Panc1 (cell line): ENCODE measurements around the gene CBL. TPM values are rescaled to one million over a fixed set of nuclear protein-coding genes. Genes with fewer than 3 reads are reported as not detected.

Source experiments
- ATAC-seq: fragments of 200-7000 bp; cut with Tn5 transposase; 2 replicates; pipeline ENCODE4 v1.9.1; 2020; ENCODE audit warnings: mild to moderate bottlenecking, moderate library complexity
- Bru-seq: library from RNA; stranded (reverse); fragments of 400-500 nt; gene quantifications from one replicate; lab custom pipeline; 2021; lab: Mats Ljungman, UMichigan
- BruChase-seq, 2 experiments: library from RNA; stranded (reverse); fragments of 400-500 nt; gene quantifications; one replicate each; lab custom pipeline; 2021; lab: Mats Ljungman, UMichigan
- BruUV-seq: library from RNA; stranded (reverse); fragments of 400-500 nt; replicated peaks from 2 replicates; lab custom pipeline; 2021; lab: Mats Ljungman, UMichigan
- CTCF ChIA-PET: fragments of 300-600 bp; sonication (Branson Sonifier 250); formaldehyde crosslinking; loops from one replicate; lab custom pipeline; 2022; ENCODE audit warnings: antibody characterized with exemption; lab: Charles Lee
- POLR2A ChIA-PET: fragments of 300-600 bp; sonication (Branson Sonifier 250); formaldehyde crosslinking; loops from one replicate; lab custom pipeline; 2022; ENCODE audit warnings: antibody characterized with exemption; lab: Charles Lee
- DNase-seq: peaks from one replicate; pipeline ENCODE4 v3.0.0-alpha.2; 2010; ENCODE audit warnings: low read depth, low spot score
- H3K27ac ChIP-seq: 2 replicates; pipeline ENCODE4 v1.5.1; 2011; ENCODE audit warnings: mild to moderate bottlenecking, low read length, inconsistent platforms
- H3K27me3 ChIP-seq: fragments of 200-500 bp; sonication (Bioruptor generic); 2 replicates; pipeline ENCODE4 v1.6.0; 2014; ENCODE audit warnings: low read length, inconsistent platforms; ENCODE audit not compliant: control insufficient read depth, insufficient read depth
- H3K36me3 ChIP-seq: fragments of 200-500 bp; sonication (Bioruptor generic); 2 replicates; pipeline ENCODE4 v1.5.1; 2014; ENCODE audit warnings: inconsistent platforms, mild to moderate bottlenecking, low read length, moderate library complexity; ENCODE audit not compliant: control insufficient read depth, insufficient read depth
- H3K4me1 ChIP-seq: 2 replicates; pipeline ENCODE4 v1.5.1; 2011; ENCODE audit warnings: inconsistent platforms, mild to moderate bottlenecking, low read length, moderate library complexity; ENCODE audit not compliant: control insufficient read depth, insufficient read depth
- H3K4me3 ChIP-seq, 2 experiments: 2 replicates each; pipeline ENCODE4 v1.5.1; 2011 to 2012; ENCODE audit warnings: low read depth in 2 of 2, low read length in 2 of 2, mild to moderate bottlenecking in 2 of 2, inconsistent platforms in 1 of 2, moderate library complexity in 1 of 2
- H3K9me3 ChIP-seq: fragments of 200-500 bp; sonication (Bioruptor generic); 2 replicates; pipeline ENCODE4 v1.5.1; 2014; ENCODE audit warnings: low read depth, mild to moderate bottlenecking, inconsistent platforms, low read length, moderate library complexity; ENCODE audit not compliant: control insufficient read depth, insufficient read depth
- POLR2AphosphoS5 ChIP-seq: IDR thresholded peaks from 2 replicates; pipeline ENCODE4 v1.6.1; 2012; ENCODE audit warnings: mild to moderate bottlenecking, low read depth, low read length, moderate library complexity
- SIN3A ChIP-seq: IDR thresholded peaks from 2 replicates; pipeline ENCODE4 v1.6.1; 2012; ENCODE audit warnings: low read depth, mild to moderate bottlenecking, low read length, moderate library complexity, borderline replicate concordance; ENCODE audit not compliant: insufficient read depth
- TCF7L2 ChIP-seq: IDR thresholded peaks from 2 replicates; pipeline ENCODE4 v1.6.1; 2011; ENCODE audit warnings: mild to moderate bottlenecking, low read depth, low read length, inconsistent platforms
- in situ Hi-C: cut with HindIII; loops from 2 replicates; pipeline ENCODE4 v1.10.0; 2016; ENCODE audit warnings: low sequenced_read_pairs, low pct_unique_long_range_greater_than_20kb
- intact Hi-C: fragments of 100-400 bp; cut with micrococcal nuclease; formaldehyde crosslinking; loops from one replicate; pipeline ENCODE4 v1.10.0; 2022; ENCODE audit not compliant: unreplicated experiment
- long read RNA-seq: library from polyadenylated mRNA; unstranded; transcript quantifications from one replicate; pipeline ENCODE4 v2.0.0, GENCODE V29; 2021; ENCODE audit not compliant: unreplicated experiment
- polyA plus RNA-seq: library from polyadenylated mRNA; unstranded; fragments of >200 nt; gene quantifications from one replicate; pipeline ENCODE4 v1.2.1, GENCODE V29; 2012; ENCODE audit warnings: missing spikeins; ENCODE audit not compliant: insufficient read length
- total RNA-seq: library from RNA; stranded (reverse); gene quantifications from one replicate; pipeline ENCODE4 v1.2.1, GENCODE V29; 2021; ENCODE audit not compliant: unreplicated experiment
- TF ChIP-seq, protein P1 (sequence below): fragments of 450-650 bp; IDR thresholded peaks from 2 replicates; pipeline ENCODE4 v1.5.1; 2017; ENCODE audit warnings: mild to moderate bottlenecking
- TF ChIP-seq, protein P2 (sequence below), 2 experiments: IDR thresholded peaks; 2 replicates each; pipeline ENCODE4 v1.6.1; 2011 to 2012; ENCODE audit warnings: low read depth in 2 of 2, control low read depth in 1 of 2, low read length in 1 of 2, mild to moderate bottlenecking in 1 of 2, moderate library complexity in 1 of 2; ENCODE audit not compliant: insufficient read depth in 1 of 2

The CBL gene
- 69.9 TPM for total RNA-seq
- 22.0 TPM for polyA plus RNA-seq
- Bru-seq, nascent RNA: percentile 91 among the genes with signal in this experiment
- percentile 94 among the genes with signal in this experiment for BruChase-seq, experiment 1, labeled RNA remaining after a 2-hour chase
- percentile 96 among the genes with signal in this experiment for BruChase-seq, experiment 2, labeled RNA remaining after a 6-hour chase
- long read RNA-seq, full-length matches to known transcripts: 1 of 83 reads
- long read RNA-seq, partial matches to known transcripts: 8 of 83 reads
- long read RNA-seq, other reads (novel, unspliced or antisense): 74 of 83 reads

DNA sequence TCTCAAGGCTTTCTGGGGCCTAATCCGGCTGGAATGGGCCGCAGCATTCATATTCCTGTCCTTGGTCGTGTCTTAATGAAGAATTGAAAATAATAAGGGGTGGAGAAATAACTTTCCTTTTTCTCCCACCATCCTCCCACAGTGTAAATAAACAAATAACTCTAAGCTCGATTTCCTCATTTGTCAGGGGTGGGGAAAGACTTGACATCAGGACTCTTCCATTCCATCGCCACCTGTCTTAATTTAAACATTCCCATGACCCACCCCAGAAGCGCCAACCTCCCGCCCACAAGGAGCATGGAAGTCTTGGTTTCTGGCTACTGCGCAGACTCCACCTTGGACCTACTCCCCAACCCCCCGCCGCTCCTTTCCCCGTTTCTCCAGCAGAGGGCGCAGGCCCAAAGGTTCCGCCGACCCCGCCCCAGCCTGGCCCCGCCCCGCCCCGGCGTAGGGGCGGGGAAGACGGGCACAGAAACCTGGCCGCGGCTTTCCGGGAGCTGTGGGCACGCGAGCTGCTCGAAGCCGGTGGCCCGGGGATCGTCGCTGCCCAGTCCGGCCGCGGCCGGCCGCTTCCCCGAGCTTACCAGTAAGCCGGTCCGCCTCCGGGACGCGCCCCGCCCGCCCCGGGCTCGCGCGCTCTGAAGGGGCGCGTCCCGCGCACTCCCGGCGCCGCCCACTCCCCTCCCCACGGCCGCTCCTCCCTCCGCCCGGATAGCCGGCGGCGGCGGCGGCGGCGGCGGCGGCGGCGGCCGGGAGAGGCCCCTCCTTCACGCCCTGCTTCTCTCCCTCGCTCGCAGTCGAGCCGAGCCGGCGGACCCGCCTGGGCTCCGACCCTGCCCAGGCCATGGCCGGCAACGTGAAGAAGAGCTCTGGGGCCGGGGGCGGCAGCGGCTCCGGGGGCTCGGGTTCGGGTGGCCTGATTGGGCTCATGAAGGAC, at the start of gene CBL:
Gene CBL, plus strand, starts transcription at position 766 of the 937 bp plus-strand sequence. Its CDS starts 79 bp downstream, at position 845.
- H3K4me3 ChIP-seq: peak within 1 kb of the TSS; percentile 80 to 96
- H3K27ac ChIP-seq: peak within 1 kb of the TSS; percentile 95
- DNase-seq: peak; percentile 81
- peak; percentile 57 for TF ChIP-seq POLR2AphosphoS5
- peak; percentile 88 for TF ChIP-seq TCF7L2
- TF ChIP-seq SIN3A: peak; percentile 26; the same call in 1 of the 2 replicates
- TF ChIP-seq, protein P1, sequence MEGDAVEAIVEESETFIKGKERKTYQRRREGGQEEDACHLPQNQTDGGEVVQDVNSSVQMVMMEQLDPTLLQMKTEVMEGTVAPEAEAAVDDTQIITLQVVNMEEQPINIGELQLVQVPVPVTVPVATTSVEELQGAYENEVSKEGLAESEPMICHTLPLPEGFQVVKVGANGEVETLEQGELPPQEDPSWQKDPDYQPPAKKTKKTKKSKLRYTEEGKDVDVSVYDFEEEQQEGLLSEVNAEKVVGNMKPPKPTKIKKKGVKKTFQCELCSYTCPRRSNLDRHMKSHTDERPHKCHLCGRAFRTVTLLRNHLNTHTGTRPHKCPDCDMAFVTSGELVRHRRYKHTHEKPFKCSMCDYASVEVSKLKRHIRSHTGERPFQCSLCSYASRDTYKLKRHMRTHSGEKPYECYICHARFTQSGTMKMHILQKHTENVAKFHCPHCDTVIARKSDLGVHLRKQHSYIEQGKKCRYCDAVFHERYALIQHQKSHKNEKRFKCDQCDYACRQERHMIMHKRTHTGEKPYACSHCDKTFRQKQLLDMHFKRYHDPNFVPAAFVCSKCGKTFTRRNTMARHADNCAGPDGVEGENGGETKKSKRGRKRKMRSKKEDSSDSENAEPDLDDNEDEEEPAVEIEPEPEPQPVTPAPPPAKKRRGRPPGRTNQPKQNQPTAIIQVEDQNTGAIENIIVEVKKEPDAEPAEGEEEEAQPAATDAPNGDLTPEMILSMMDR: peak; percentile 99
- TF ChIP-seq, protein P2, sequence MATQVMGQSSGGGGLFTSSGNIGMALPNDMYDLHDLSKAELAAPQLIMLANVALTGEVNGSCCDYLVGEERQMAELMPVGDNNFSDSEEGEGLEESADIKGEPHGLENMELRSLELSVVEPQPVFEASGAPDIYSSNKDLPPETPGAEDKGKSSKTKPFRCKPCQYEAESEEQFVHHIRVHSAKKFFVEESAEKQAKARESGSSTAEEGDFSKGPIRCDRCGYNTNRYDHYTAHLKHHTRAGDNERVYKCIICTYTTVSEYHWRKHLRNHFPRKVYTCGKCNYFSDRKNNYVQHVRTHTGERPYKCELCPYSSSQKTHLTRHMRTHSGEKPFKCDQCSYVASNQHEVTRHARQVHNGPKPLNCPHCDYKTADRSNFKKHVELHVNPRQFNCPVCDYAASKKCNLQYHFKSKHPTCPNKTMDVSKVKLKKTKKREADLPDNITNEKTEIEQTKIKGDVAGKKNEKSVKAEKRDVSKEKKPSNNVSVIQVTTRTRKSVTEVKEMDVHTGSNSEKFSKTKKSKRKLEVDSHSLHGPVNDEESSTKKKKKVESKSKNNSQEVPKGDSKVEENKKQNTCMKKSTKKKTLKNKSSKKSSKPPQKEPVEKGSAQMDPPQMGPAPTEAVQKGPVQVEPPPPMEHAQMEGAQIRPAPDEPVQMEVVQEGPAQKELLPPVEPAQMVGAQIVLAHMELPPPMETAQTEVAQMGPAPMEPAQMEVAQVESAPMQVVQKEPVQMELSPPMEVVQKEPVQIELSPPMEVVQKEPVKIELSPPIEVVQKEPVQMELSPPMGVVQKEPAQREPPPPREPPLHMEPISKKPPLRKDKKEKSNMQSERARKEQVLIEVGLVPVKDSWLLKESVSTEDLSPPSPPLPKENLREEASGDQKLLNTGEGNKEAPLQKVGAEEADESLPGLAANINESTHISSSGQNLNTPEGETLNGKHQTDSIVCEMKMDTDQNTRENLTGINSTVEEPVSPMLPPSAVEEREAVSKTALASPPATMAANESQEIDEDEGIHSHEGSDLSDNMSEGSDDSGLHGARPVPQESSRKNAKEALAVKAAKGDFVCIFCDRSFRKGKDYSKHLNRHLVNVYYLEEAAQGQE (IDR thresholded peaks at IDR 0.05; ENCODE audit: insufficient read depth in 1 of 2, low read depth in 2 of 2, low read length in 1 of 2): no peak
- no peaks in the 10 kb centered on the region for H3K36me3 ChIP-seq
- intact Hi-C loops (no loop called here), in situ Hi-C loops (no loop called here)
- no peaks in the 10 kb centered on the region for H3K27me3 ChIP-seq
- CTCF ChIA-PET: interaction anchor here (0.6 to 3.0 kb wide), 19 partner anchors 10 to 1463 kb away, joined by 3 to 15 read pairs (median 5); partner anchors contain the start of gene CENATAC
- no TSS peak for BruUV-seq
- H3K4me1 ChIP-seq: peaks cover 32% of the 10 kb centered on the region
- POLR2A ChIA-PET: interaction anchor here (0.5 to 0.7 kb wide), 6 partner anchors 21 to 543 kb away, joined by 3 to 14 read pairs (median 6); no protein-coding TSS in a partner anchor
- no peaks in the 10 kb centered on the region for H3K9me3 ChIP-seq
- peak; percentile 95 for ATAC-seq

DNA sequence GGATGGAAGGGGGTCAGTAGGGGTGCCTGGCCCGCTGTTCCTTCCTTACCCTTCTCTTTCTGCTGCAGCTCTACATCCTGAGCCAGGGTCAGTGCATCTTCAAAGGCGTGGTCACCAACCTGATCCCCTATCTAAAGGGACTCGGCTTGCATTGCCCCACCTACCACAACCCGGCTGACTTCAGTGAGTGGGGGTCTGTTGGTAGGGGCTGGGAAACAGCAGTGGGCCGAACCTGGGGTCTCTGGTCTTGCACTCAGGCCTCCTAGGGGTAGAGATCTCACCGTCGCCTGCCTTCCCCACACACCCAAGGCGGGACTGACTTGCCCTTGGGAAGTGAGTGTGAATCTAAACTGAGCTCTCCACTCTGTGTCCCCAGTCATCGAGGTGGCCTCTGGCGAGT, 49.6 kb upstream of the CBL start:
- intact Hi-C loops (no loop called here), in situ Hi-C loops (no loop called here)
- ATAC-seq (no peak), DNase-seq (no peak)
- Histone ChIP-seq H3K27me3 (no peaks in the 10 kb centered on the region), H3K9me3 (no peaks in the 10 kb centered on the region), H3K36me3 (no peaks in the 10 kb centered on the region), H3K4me1 (no peaks in the 10 kb centered on the region), H3K4me3 (no peak overlapping the region), H3K27ac (no peak overlapping the region)
- ChIA-PET POLR2A (no interaction called here), CTCF (interaction anchor here (1.4 kb wide), 1 partner anchor 40 kb away, joined by 3 read pairs; no protein-coding TSS in a partner anchor)
- BruUV-seq: no TSS peak
- TF ChIP-seq SIN3A: no peak
- no peak for TF ChIP-seq POLR2AphosphoS5
- TF ChIP-seq, protein P1: no peak
- TF ChIP-seq, protein P2 (IDR thresholded peaks at IDR 0.05; ENCODE audit: insufficient read depth in 1 of 2, low read depth in 2 of 2, low read length in 1 of 2): no peak
- no peak for TF ChIP-seq TCF7L2
